Bone marrow (tissue), 2 donors: ENCODE results near the gene XYLB.
"Not testable (repeated sequence)": the region's sequence is repeated elsewhere in the genome, so short reads cannot be mapped to it uniquely, and the experiment has no call there.

Experiments
- DNase-seq, 2 donors: peaks; one replicate each; lab custom pipeline; 2025; lab: John Stamatoyannopoulos, UW

XYLB gene

DNA sequence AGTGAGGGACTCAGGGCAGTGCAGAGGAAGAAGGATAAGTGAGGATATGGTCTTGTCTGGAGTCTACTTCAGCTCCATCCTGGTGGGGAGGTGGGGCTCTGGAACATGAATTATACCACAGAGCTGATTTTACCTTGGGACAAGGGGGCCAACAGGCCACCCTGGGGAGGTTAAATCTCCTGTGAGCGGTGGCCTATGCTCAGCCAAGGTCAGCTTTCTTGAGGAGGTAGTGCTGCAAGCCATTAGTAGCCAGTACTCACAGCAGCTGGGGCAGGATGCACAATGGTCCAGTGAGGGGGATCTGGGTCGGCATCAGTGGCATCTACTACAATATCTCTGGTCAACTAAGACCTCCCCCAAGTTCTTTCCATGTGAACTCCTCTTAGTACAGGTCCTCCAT is 49.7 kb downstream of the XYLB start:
- no peak for DNase-seq

DNA sequence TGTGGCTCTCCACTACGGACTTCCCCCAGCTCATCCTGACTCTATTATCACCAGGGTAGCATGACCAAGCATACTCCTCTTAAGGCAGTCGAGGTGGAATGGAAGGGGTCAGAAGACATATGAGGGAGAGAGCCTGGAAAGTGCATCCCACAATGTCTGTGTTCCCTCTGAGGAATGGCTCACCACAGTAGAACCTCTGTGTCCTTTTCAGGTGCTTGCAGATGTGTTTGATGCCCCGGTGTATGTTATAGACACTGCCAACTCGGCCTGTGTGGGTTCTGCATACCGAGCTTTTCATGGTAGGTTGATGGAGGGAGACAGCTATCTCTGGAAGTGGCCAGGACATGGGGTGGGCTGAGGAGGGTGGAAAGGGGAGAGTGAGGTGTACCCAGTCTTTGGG is 50.3 kb downstream of the XYLB start:
- no peak for DNase-seq

- no peak for DNase-seq
These were observed 50.7 kb downstream of the XYLB start for GRCh38 chr3:38397320-38397719.

DNA sequence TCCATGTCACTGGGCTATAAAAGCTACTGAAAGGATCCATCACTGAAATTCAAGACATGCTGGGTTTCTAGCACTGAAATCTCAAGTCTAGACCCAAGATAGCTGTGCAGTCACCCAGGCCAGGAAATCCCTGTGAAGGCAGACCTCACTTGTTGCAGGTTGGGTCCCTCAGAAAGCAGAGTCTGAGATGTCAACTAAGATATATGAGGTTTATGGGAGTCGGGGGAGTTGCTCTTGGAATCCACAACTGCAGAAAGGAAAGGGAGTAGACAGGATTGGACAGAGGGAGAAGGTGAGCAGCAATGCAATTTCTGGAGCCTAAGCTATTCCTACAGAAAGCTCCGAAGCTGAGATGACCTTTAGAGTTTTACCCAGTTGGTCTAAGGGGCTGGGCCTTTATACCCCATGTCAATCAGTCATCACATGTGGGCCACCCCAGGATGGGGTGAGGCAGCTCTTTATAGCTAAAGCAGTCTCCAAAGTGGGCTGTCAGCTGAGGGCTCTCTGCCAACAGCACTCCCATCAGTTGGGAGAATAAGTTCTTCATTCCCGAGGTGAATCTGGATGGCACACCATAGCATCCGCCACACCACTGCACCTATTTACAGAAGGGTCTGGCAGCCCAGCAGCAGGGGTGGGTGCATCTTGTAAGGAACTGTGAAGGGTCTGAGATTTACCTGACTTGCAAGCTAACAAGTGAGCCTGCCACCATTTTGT is 54.8 kb downstream of the XYLB start:
- no peak for DNase-seq

DNA sequence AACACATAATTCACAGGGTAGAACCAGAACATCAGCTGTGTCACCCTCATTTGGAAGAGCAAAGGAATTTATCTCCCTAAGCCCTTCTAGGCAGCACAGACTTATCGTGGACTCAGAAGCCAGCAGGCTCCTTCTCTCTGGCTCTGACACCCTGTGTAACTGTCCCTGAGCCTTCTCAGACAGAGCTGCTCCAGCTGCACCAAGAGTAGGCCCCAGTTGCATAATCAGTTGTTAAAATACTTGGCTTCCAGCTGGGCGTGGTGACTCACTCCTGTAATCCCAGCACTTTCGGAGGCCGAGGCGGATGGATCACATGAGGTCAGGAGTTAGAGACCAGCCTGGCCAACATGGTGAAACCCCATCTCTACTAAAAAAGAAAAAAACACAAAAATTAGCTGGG is 57.7 kb downstream of the XYLB start:
- DNase-seq, result no peak

- no peak for DNase-seq
These were observed 65.0 kb downstream of the XYLB start for GRCh38 chr3:38411591-38411990.

GRCh38 chr3:38420758-38421157 is 74.2 kb downstream of the XYLB start:
- not testable (repeated sequence) for DNase-seq

GRCh38 chr3:38421679-38422336 is 75.2 kb downstream of the XYLB start:
- DNase-seq, result no peak

- DNase-seq, result not testable (repeated sequence)
These were observed 80.3 kb downstream of the XYLB start for GRCh38 chr3:38426798-38427426.

DNA sequence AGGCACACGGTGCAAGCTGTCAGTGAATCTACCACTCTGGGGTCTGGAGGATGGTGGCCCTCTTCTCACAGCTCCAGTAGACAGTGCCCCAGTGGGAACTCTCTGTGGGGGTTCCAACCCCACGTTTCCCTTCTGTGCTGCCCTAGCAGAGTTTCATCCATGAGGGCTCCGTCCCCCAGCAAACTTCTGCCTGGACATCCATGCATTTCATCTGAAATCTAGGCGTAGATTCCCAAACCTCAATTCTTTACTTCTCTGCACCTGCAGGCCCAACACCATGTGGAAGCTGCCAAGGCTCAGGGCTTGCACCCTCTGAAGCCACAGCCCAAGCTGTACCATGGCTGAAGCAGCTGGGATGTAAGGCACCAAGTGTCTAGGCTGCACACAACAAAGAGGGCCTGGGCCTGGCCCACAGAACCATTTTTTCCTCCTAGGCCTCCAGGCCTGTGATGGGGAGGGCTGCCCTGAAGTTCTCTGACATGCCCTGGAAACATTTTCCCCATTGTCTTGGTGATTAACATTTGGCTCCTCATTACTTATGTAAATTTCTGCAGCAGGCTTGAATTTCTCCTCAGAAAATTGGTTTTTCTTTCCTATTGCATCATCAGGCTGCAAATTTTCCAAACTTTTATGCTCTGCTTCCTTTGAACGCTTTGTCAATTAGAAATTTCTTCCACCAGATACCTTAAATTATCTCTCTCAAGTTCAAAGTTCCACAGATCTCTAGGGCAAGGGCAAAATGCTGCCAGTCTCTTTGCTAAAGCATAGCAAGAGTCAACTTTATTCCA is 86.5 kb downstream of the XYLB start:
- DNase-seq, result not testable (repeated sequence)

DNA sequence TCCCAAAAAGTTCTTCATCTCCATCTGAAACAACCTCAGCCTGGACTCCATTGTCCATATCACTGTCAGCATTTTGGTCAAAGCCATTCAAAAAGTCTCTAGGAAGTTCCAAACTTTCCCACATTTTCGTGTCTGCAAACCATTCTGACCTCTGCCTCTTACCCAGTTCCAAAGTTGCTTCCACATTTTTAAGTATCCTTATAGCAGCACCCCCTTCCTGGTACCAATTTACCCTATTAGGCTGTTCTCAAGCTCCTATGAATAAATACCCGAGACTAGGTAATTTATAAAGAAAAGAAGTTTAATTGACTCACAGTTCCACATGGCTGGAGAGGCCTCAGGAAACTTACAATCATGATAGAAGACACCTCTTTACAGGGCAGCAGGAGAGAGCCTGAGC is 87.1 kb downstream of the XYLB start:
- not testable (repeated sequence) for DNase-seq

DNA sequence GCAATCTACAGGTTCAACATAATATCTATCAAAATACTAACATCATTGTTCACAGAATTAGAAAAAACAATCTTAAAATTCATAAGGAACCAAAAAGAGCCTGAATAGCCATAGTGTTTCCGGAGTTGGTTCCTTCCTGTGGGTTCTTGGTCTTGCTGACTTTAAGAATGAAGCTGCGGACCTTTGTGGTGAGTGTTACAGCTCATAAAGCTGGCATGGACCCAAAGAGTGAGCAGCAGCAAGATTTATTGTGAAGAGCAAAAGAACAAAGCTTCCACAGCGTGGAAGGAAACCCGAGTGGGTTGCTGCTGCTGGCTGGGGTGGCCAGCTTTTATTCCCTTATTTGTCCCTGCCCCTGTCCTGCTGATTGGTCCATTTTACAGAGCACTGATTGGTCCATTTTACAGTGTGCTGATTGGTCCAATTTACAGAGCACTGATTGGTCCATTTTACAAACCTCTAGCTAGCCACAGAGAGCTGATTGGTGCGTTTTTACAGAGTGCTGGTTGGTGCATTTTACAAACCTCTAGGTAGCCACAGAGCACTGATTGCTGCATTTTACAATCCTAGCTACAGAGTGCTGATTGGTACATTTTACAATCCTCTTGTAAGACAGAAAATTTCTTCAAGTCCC is 92.0 kb downstream of the XYLB start:
- DNase-seq, result peak in 1 of 2 donors; percentile 87

DNA sequence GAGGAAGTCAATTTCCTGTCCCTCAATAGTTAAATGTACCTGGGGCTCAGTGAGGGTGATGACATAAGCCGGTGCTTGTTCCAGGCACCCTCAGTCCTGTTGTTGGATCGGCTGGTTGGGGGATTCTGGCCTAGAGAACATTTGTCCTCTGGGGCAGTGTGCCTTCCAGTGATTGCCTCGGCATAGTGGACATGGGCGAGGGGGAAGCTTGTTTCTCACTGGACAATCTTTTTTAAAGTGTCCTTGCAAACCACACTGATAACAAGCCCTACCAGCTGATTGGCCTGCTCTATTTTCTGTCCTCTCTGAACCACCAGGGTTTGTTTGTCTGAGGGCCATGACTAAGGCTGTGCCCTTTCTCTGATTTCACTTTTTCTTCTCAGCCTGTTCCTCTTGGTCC is 96.6 kb downstream of the XYLB start:
- not testable (repeated sequence) for DNase-seq

GRCh38 chr3:38446085-38446686 is 99.6 kb downstream of the XYLB start:
- no peak for DNase-seq

DNA sequence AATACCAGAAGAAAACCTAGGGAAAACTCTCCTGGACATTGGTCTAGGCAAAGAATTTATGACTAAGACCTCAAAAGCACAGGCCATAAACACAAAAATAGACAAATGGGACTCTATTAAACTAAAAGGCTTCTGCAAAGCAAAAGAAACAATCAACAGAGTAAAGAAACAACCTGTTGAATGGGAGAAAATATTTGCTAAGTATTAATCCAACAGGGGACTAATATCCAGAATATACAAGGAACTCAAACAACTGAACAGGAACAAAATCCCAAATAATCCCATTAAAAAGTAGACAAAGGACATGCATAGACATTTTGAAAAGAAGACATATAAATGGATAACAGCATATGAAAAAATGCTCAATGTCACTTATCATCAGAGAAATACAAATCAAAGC is 100.2 kb downstream of the XYLB start:
- DNase-seq, result no peak

DNA sequence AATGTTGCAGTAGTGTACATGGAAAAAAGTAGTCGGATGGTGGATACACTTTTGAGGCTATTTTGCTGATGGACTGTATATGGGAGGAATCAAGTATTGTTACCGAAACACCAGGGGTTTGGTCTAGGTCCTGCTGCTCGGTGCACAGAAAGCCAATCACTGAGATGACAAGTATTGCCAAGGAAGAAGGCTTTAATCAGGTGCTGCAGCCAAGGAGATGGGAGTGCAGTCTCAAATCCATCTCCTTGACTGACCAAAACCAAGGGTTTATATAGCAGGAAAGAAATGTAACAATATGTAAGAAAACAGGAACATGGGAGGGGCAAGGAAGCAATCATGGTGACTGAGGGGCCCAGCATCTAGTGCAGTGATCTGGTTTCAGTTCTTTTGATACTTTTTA is 104.3 kb downstream of the XYLB start:
- no peak for DNase-seq

- DNase-seq, result peak; percentile 13 to 35
These were observed 106.7 kb downstream of the XYLB start, which contains the start of gene ACVR2B for GRCh38 chr3:38453075-38453912. Gene ACVR2B (plus strand): TSS chr3:38453890. CDS start chr3:38454323, 433 bp downstream.

DNA sequence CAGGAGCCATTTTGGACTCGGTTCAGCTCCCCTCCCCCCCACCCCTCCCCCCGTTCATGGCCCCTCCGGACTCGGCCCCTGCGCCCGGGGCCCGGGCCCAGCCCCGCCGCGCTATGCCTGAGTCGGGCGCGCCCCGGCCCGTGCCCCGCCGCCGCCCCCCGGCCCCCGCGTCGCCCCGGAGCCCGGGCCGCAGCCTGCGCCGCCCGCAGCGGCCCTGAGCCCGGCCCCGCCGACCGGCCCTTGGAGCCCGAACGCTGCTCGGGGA is 107.3 kb downstream of the XYLB start:
- no peak for DNase-seq

- no peak for DNase-seq
These were observed 107.7 kb downstream of the XYLB start for GRCh38 chr3:38454178-38454883.
